GM21423 (cell line): Measurements from ENCODE around the gene ADNP.

Source experiments
- ATAC-seq: cut with Tn5 transposase; IDR thresholded peaks from one replicate; pipeline ENCODE4 v1.9.1; 2021; ENCODE audit warnings: mild to moderate bottlenecking, moderate library complexity; ENCODE audit not compliant: unreplicated experiment

Gene ADNP

GRCh38 chr20:50852085-50852484 is 79.2 kb downstream of the ADNP start:
- ATAC-seq: no peak

GRCh38 chr20:50850721-50851286 is 80.4 kb downstream of the ADNP start:
- no peak for ATAC-seq

GRCh38 chr20:50848846-50849673 is 82.2 kb downstream of the ADNP start:
- ATAC-seq: no peak

GRCh38 chr20:50848341-50848808 is 82.9 kb downstream of the ADNP start:
- no peak for ATAC-seq

GRCh38 chr20:50845566-50846215 is 85.5 kb downstream of the ADNP start:
- ATAC-seq: no peak

GRCh38 chr20:50844430-50845100 is 86.7 kb downstream of the ADNP start:
- ATAC-seq: peak; percentile 92

GRCh38 chr20:50843331-50844276 is 87.6 kb downstream of the ADNP start:
- ATAC-seq: no peak

- no peak for ATAC-seq
These were observed 88.4 kb downstream of the ADNP start for GRCh38 chr20:50842821-50843220.
